PC-9 (cell line): ENCODE results near the gene ARNT2. TPM values are rescaled to one million over a fixed set of nuclear protein-coding genes. Genes with fewer than 3 reads are reported as not detected.

Experiments
- BruUV-seq: library from RNA; stranded (reverse); fragments of 400-500 nt; replicated peaks from 2 replicates; lab custom pipeline; 2021; lab: Mats Ljungman, UMichigan
- CTCF ChIA-PET: fragments of 300-600 bp; sonication (Branson Sonifier 250); formaldehyde crosslinking; loops from one replicate; lab custom pipeline; 2022; ENCODE audit warnings: antibody characterized with exemption; lab: Charles Lee
- POLR2A ChIA-PET: fragments of 300-600 bp; sonication (Branson Sonifier 250); formaldehyde crosslinking; loops from one replicate; lab custom pipeline; 2022; ENCODE audit warnings: antibody characterized with exemption; ENCODE audit not compliant: unreplicated experiment; lab: Charles Lee
- DNase-seq, 2 experiments: peaks; one replicate each; pipeline versions ENCODE4 v3.0.0 to v3.0.0-alpha.2; 2015 to 2022; ENCODE audit warnings: mixed read lengths in 1 of 2
- H2AFZ ChIP-seq: fragments of 200-600 bp; sonication (generic); 2 replicates; pipeline ENCODE4 v1.8.1; 2017; ENCODE audit warnings: antibody characterized with exemption
- H3F3A ChIP-seq: fragments of 200-600 bp; sonication (generic); 2 replicates; pipeline ENCODE4 v1.8.1; 2017; ENCODE audit warnings: antibody characterized with exemption, mild to moderate bottlenecking, low read depth; ENCODE audit not compliant: insufficient read depth
- H3K27ac ChIP-seq: fragments of 200-600 bp; sonication (generic); 2 replicates; pipeline ENCODE4 v1.6.1; 2016; ENCODE audit warnings: mixed run types
- H3K27me3 ChIP-seq: fragments of 200-600 bp; sonication (generic); 2 replicates; pipeline ENCODE4 v1.6.1; 2016; ENCODE audit warnings: low read depth, mixed run types; ENCODE audit not compliant: insufficient read depth
- H3K36me3 ChIP-seq: fragments of 200-600 bp; sonication (generic); 2 replicates; pipeline ENCODE4 v1.6.1; 2016; ENCODE audit warnings: low read depth, mixed run types
- H3K4me1 ChIP-seq: fragments of 200-600 bp; sonication (generic); replicated peaks from 2 replicates; pipeline ENCODE4 v1.6.1; 2016; ENCODE audit warnings: mixed run types; ENCODE audit not compliant: insufficient read depth
- H3K4me2 ChIP-seq: fragments of 200-600 bp; sonication (generic); 2 replicates; pipeline ENCODE4 v1.6.1; 2017; ENCODE audit warnings: mixed run types
- H3K4me3 ChIP-seq: fragments of 200-600 bp; sonication (generic); 2 replicates; pipeline ENCODE4 v1.6.1; 2016; ENCODE audit warnings: mixed run types
- H3K79me2 ChIP-seq: fragments of 200-600 bp; sonication (generic); 2 replicates; pipeline ENCODE4 v1.6.1; 2017; ENCODE audit warnings: low read depth, mixed run types
- H3K9me2 ChIP-seq: fragments of 200-600 bp; sonication (generic); 2 replicates; pipeline ENCODE4 v1.8.1; 2017; ENCODE audit warnings: mild to moderate bottlenecking; ENCODE audit not compliant: insufficient read depth
- H3K9me3 ChIP-seq: fragments of 200-600 bp; sonication (generic); 2 replicates; pipeline ENCODE4 v1.8.1; 2016; ENCODE audit warnings: low read depth; ENCODE audit not compliant: insufficient read depth
- H4K20me1 ChIP-seq: fragments of 200-600 bp; sonication (generic); 2 replicates; pipeline ENCODE4 v1.8.1; 2017; ENCODE audit not compliant: insufficient read depth
- CTCF ChIP-seq: fragments of 200-600 bp; sonication (generic); conservative IDR thresholded peaks from 2 replicates; pipeline ENCODE4 v1.6.1; 2017; ENCODE audit warnings: mixed run types, antibody characterized with exemption, mild to moderate bottlenecking, moderate library complexity
- EZH2 ChIP-seq: fragments of 200-600 bp; sonication (generic); IDR thresholded peaks from 2 replicates; pipeline ENCODE4 v1.8.0; 2017; ENCODE audit warnings: antibody characterized with exemption, low read depth
- intact Hi-C: fragments of 100-400 bp; cut with micrococcal nuclease; formaldehyde crosslinking; loops from one replicate; pipeline ENCODE4 v1.10.0; 2022; ENCODE audit not compliant: unreplicated experiment
- total RNA-seq: library from RNA; stranded (reverse); gene quantifications from 2 replicates; pipeline ENCODE4 v1.2.3, GENCODE V29; 2021

Gene ARNT2
- total RNA-seq, 1 experiment from 2014 or later: 4.3 TPM

- Histone ChIP-seq H3K27ac (no peak overlapping the region), H4K20me1 (no peaks in the 10 kb centered on the region), H3K4me2 (no peak overlapping the region), H3K27me3 (no peaks in the 10 kb centered on the region), H3K4me3 (no peak overlapping the region), H3K4me1 (no peaks in the 10 kb centered on the region), H3K9me3 (0 out of 2 replicates have a peak, but pooled peaks cover 7% of the 10 kb centered on the region), H2AFZ (no peak overlapping the region), H3K36me3 (no peaks in the 10 kb centered on the region), H3F3A (no peaks in the 10 kb centered on the region), H3K79me2 (no peaks in the 10 kb centered on the region), H3K9me2 (no peaks in the 10 kb centered on the region)
- BruUV-seq: no TSS peak
- intact Hi-C loops: no loop called here
- POLR2A ChIA-PET: interaction anchor here (0.6 kb wide), 2 partner anchors 62 to 145 kb away, joined by 3 to 4 read pairs; no protein-coding TSS in a partner anchor
- no peak for TF ChIP-seq CTCF
- no peak for TF ChIP-seq EZH2
- no peak for DNase-seq
- CTCF ChIA-PET: interaction anchor here (0.7 kb wide), 1 partner anchor 90 kb away, joined by 3 read pairs; no protein-coding TSS in a partner anchor
Observed at GRCh38 chr15:80474224-80475215, 70.3 kb downstream of the ARNT2 start.

GRCh38 chr15:80475572-80475971, 71.4 kb downstream of the ARNT2 start:
- no peak for DNase-seq
- no peaks in the 10 kb centered on the region for H4K20me1 ChIP-seq
- 0 out of 2 replicates have a peak, but pooled peaks cover 7% of the 10 kb centered on the region for H3K9me3 ChIP-seq
- no peak overlapping the region for H3K27ac ChIP-seq
- BruUV-seq: no TSS peak
- no peaks in the 10 kb centered on the region for H3F3A ChIP-seq
- intact Hi-C loops: no loop called here
- H3K4me1 ChIP-seq: no peaks in the 10 kb centered on the region
- no peaks in the 10 kb centered on the region for H3K79me2 ChIP-seq
- H3K4me2 ChIP-seq: no peak overlapping the region
- H3K36me3 ChIP-seq: no peaks in the 10 kb centered on the region
- TF ChIP-seq EZH2: no peak
- TF ChIP-seq CTCF: peak; percentile 39; the same call in 1 of the 2 replicates
- no peak overlapping the region for H2AFZ ChIP-seq
- CTCF ChIA-PET: interaction anchor here (0.7 kb wide), 1 partner anchor 89 kb away, joined by 3 read pairs; no protein-coding TSS in a partner anchor
- POLR2A ChIA-PET: no interaction called here
- no peak overlapping the region for H3K4me3 ChIP-seq
- no peaks in the 10 kb centered on the region for H3K9me2 ChIP-seq
- H3K27me3 ChIP-seq: no peaks in the 10 kb centered on the region

- H3K4me2 ChIP-seq: no peak overlapping the region
- no peaks in the 10 kb centered on the region for H3K27me3 ChIP-seq
- no peak overlapping the region for H2AFZ ChIP-seq
- H3K36me3 ChIP-seq: no peaks in the 10 kb centered on the region
- CTCF ChIA-PET: no interaction called here
- intact Hi-C loops: no loop called here
- TF ChIP-seq CTCF (no peak), EZH2 (no peak)
- no peaks in the 10 kb centered on the region for H4K20me1 ChIP-seq
- H3K4me3 ChIP-seq: no peak overlapping the region
- 0 out of 2 replicates have a peak, but pooled peaks cover 7% of the 10 kb centered on the region for H3K9me3 ChIP-seq
- no peaks in the 10 kb centered on the region for H3K9me2 ChIP-seq
- no peak for DNase-seq
- POLR2A ChIA-PET: no interaction called here
- H3K79me2 ChIP-seq: no peaks in the 10 kb centered on the region
- H3F3A ChIP-seq: no peaks in the 10 kb centered on the region
- H3K4me1 ChIP-seq: no peaks in the 10 kb centered on the region
- no TSS peak for BruUV-seq
- H3K27ac ChIP-seq: no peak overlapping the region
Observed at GRCh38 chr15:80476036-80476435, 71.9 kb downstream of the ARNT2 start.
